A673 (cell line): ENCODE measurements around the gene PARPBP. TPM values are rescaled to one million over a fixed set of nuclear protein-coding genes. Genes with fewer than 3 reads are reported as not detected.
"Not testable (repeated sequence)": the region's sequence is repeated elsewhere in the genome, so short reads cannot be mapped to it uniquely, and the experiment has no call there.

ENCODE experiments used
- Bru-seq: library from RNA; stranded (reverse); fragments of 400-500 nt; gene quantifications from one replicate; lab custom pipeline; 2021; lab: Mats Ljungman, UMichigan
- BruChase-seq, 2 experiments: library from RNA; stranded (reverse); fragments of 400-500 nt; gene quantifications; one replicate each; lab custom pipeline; 2021; lab: Mats Ljungman, UMichigan
- BruUV-seq: library from RNA; stranded (reverse); fragments of 400-500 nt; replicated peaks from 2 replicates; lab custom pipeline; 2021; lab: Mats Ljungman, UMichigan
- CTCF ChIA-PET: fragments of 300-600 bp; sonication (Branson Sonifier 250); formaldehyde crosslinking; loops from one replicate; lab custom pipeline; 2022; ENCODE audit warnings: antibody characterized with exemption; lab: Charles Lee
- POLR2A ChIA-PET: fragments of 300-600 bp; sonication (Branson Sonifier 250); formaldehyde crosslinking; loops from one replicate; lab custom pipeline; 2022; ENCODE audit warnings: antibody characterized with exemption; ENCODE audit not compliant: low non-redundant PET; lab: Charles Lee
- DNase-seq: peaks from one replicate; pipeline ENCODE4 v3.0.0-alpha.2; 2015; ENCODE audit warnings: low spot score
- H3K27ac ChIP-seq: fragments of 200-600 bp; sonication (generic); 2 replicates; pipeline ENCODE4 v1.5.1; 2016; ENCODE audit warnings: mixed run types, low read depth, mild to moderate bottlenecking, mixed read lengths, antibody characterized with exemption, low read length; ENCODE audit not compliant: poor library complexity, severe bottlenecking
- H3K27me3 ChIP-seq: fragments of 200-600 bp; sonication (generic); replicated peaks from 2 replicates; pipeline ENCODE4 v1.6.1; 2017; ENCODE audit warnings: mixed run types, low read depth, mild to moderate bottlenecking, mixed read lengths, antibody characterized with exemption, low read length; ENCODE audit not compliant: insufficient read depth, poor library complexity
- H3K36me3 ChIP-seq: fragments of 200-600 bp; sonication (generic); 2 replicates; pipeline ENCODE4 v1.6.1; 2016; ENCODE audit warnings: mixed run types, mild to moderate bottlenecking, mixed read lengths, antibody characterized with exemption, low read length; ENCODE audit not compliant: insufficient read depth, poor library complexity, severe bottlenecking
- H3K4me1 ChIP-seq: fragments of 200-600 bp; sonication (generic); 2 replicates; pipeline ENCODE4 v1.6.1; 2017; ENCODE audit warnings: mixed run types, mild to moderate bottlenecking, mixed read lengths, antibody characterized with exemption, low read length; ENCODE audit not compliant: insufficient read depth, poor library complexity, severe bottlenecking
- H3K4me3 ChIP-seq: fragments of 200-600 bp; sonication (generic); 2 replicates; pipeline ENCODE4 v1.5.1; 2016; ENCODE audit warnings: low read depth, mixed run types, mild to moderate bottlenecking, mixed read lengths, low read length; ENCODE audit not compliant: poor library complexity, severe bottlenecking
- H3K9me3 ChIP-seq: fragments of 200-600 bp; sonication (generic); 2 replicates; pipeline ENCODE4 v1.6.1; 2016; ENCODE audit warnings: mixed run types, low read depth, mild to moderate bottlenecking, mixed read lengths, antibody characterized with exemption, low read length; ENCODE audit not compliant: poor library complexity, severe bottlenecking
- CTCF ChIP-seq: fragments of 300-800, 200-600 bp; sonication (generic); conservative IDR thresholded peaks from 2 replicates; pipeline ENCODE4 v1.5.1; 2017; ENCODE audit warnings: low read depth, mild to moderate bottlenecking, antibody characterized with exemption, low read length, moderate library complexity, mixed read lengths
- EZH2 ChIP-seq: fragments of 200-600 bp; sonication (generic); IDR thresholded peaks from 2 replicates; pipeline ENCODE4 v1.6.1; 2017; ENCODE audit warnings: borderline replicate concordance, low read depth, mild to moderate bottlenecking, mixed read lengths, antibody characterized with exemption, low read length; ENCODE audit not compliant: poor library complexity, severe bottlenecking
- intact Hi-C: fragments of 100-400 bp; cut with micrococcal nuclease; formaldehyde crosslinking; loops from one replicate; pipeline ENCODE4 v1.10.0; 2022; ENCODE audit not compliant: unreplicated experiment
- long read RNA-seq: library from polyadenylated mRNA; stranded (forward); transcript quantifications from one replicate; pipeline ENCODE4 v2.0.0, GENCODE V29; 2022
- total RNA-seq: library from RNA; stranded (reverse); gene quantifications from 2 replicates; pipeline ENCODE4 v1.2.3, GENCODE V29; 2021

PARPBP gene, protein sequence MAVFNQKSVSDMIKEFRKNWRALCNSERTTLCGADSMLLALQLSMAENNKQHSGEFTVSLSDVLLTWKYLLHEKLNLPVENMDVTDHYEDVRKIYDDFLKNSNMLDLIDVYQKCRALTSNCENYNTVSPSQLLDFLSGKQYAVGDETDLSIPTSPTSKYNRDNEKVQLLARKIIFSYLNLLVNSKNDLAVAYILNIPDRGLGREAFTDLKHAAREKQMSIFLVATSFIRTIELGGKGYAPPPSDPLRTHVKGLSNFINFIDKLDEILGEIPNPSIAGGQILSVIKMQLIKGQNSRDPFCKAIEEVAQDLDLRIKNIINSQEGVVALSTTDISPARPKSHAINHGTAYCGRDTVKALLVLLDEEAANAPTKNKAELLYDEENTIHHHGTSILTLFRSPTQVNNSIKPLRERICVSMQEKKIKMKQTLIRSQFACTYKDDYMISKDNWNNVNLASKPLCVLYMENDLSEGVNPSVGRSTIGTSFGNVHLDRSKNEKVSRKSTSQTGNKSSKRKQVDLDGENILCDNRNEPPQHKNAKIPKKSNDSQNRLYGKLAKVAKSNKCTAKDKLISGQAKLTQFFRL
- total RNA-seq: 37.8 and 43.0 TPM in 2 replicates
- Bru-seq, nascent RNA: percentile 88 among the genes with signal in this experiment
- BruChase-seq, experiment 1, labeled RNA remaining after a 2-hour chase: percentile 83 among the genes with signal in this experiment
- percentile 74 among the genes with signal in this experiment for BruChase-seq, experiment 2, labeled RNA remaining after a 6-hour chase
- long read RNA-seq, transcript PARPBP-209 (3 exons, 976 nt): minor isoform, 5 of 115 reads
- long read RNA-seq, transcript PARPBP-201 (11 exons, 3,014 nt): major isoform, 15 of 115 reads
- long read RNA-seq, partial matches to known transcripts: 4 of 115 reads
- long read RNA-seq, other reads (novel, unspliced or antisense): 90 of 115 reads

DNA sequence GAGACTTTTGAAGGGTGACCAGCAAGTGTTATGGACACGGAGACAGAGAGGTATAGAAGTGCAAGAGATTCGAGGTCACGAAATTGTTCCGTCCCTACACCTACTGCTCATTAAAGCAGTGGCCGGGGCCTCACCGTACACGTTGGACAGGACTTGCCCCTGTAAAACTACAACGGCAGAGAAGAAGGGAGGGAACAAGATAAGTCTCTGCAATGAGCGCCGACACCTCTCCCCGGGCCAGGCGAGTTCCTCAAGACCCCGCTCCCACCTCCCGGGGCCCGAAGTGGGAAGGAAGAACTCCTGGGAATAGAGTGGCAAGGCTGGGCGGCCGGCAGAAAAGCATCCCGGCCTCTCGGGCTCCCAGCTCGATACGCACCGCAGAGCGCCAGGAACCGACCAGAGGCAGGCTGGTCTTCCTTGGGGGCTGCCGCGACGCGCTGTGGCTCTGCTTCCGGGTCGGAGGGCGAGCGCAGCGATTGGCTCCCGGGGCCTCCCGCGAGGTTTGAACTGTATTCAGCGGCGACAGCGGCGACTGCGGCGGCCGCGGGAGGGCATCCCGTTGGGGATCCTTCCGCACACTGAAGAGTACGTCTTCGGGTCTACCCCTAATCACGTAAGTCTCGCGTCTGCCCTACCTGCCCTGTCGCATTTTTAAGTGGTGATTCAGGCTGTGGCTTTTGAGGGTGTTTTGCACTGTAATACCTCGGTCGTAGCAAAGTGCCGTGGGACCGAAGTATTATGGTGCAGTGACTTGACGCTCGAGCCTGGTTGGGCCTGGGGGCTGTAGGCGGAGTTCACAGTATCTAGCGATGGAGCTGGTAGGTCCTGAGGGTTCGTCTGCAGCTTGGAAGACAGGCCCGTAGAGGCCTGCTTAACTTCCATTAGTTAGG lies at the start of gene PARPBP, which contains the start of gene NUP37:
Gene PARPBP (plus strand): TSS at position 510 of the 890 bp plus-strand sequence. CDS start 3,706 bp downstream, outside the sequence.
Gene NUP37 (minus strand): TSS at position 441 of the 890 bp plus-strand sequence. CDS start 1,596 bp downstream, outside the sequence.
- no peaks in the 10 kb centered on the region for H3K9me3 ChIP-seq
- H3K4me1 ChIP-seq: peaks cover 8% of the 10 kb centered on the region
- no peaks in the 10 kb centered on the region for H3K27me3 ChIP-seq
- ChIA-PET POLR2A (interaction anchor here (0.6 kb wide), 1 partner anchor 1071 kb away, joined by 6 read pairs; no protein-coding TSS in a partner anchor), CTCF (interaction anchor here (1.0 kb wide), 1 partner anchor 365 kb away, joined by 3 read pairs; no protein-coding TSS in a partner anchor)
- peak within 1 kb of the TSS; percentile 92 for H3K27ac ChIP-seq
- peaks cover 25% of the 10 kb centered on the region for H3K36me3 ChIP-seq
- H3K4me3 ChIP-seq: peak within 1 kb of the TSS; percentile 91
- 0 out of 2 replicates have a peak, but pooled peaks have one; percentile 21 for TF ChIP-seq CTCF
- TF ChIP-seq EZH2: no peak
- peak; percentile 95 for DNase-seq
- intact Hi-C loops: no loop called here
- no TSS peak for BruUV-seq

DNA sequence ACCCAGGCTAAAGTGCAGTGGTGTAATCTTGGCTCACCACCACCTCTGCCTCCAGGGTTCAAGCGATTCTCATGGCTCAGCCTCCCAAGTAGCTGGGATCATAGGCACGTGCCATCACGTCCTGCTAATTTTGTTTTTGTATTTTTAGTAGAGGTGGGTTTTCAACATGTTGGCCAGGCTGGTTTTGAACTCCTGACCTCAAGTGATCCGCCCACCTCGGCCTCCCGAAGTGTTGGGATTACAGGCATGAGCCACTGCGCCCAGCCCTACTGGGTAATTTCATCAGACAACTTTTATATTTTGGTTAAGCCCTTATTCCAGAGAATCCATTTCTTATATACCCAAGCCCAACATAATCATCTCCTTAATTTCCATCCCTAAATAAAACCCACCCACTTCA lies 47.9 kb upstream of the PARPBP start:
- POLR2A ChIA-PET: not testable (repeated sequence)

DNA sequence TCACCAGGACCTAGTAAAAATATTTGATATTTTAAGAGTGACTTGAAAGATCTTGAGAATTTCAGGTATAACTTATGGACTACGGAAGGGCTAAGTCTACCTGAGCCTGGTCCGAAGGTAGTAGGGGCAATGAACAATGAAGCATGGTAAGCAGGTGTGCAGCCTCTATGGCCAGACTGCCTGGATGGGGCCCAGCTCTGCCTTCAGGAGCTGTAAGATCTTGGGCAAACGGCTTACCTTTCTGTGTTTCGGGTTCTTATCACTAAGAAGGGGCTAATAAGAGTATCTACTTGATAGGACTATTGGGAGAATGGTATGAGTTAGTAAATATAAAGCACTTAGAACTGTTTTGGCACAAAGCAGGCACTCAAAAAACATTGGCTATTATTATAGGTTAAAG lies 39.1 kb upstream of the PARPBP start:
- peaks cover 7% of the 10 kb centered on the region for H3K36me3 ChIP-seq
- no peaks in the 10 kb centered on the region for H3K9me3 ChIP-seq
- no TSS peak for BruUV-seq
- H3K27ac ChIP-seq: no peak overlapping the region
- H3K27me3 ChIP-seq: no peaks in the 10 kb centered on the region
- POLR2A ChIA-PET: no interaction called here
- H3K4me3 ChIP-seq: no peak overlapping the region
- no peaks in the 10 kb centered on the region for H3K4me1 ChIP-seq
- DNase-seq: no peak
- CTCF ChIA-PET: no interaction called here
- intact Hi-C loops: no loop called here
- no peak for TF ChIP-seq EZH2

More for the DNA sequence above, 47.9 kb upstream of the PARPBP start:
- BruUV-seq, H3K27me3 ChIP-seq, H3K4me1 ChIP-seq, H3K27ac ChIP-seq, H3K9me3 ChIP-seq, DNase-seq, CTCF ChIA-PET, H3K36me3 ChIP-seq, intact Hi-C loops, H3K4me3 ChIP-seq: not testable (repeated sequence)

- H3K4me1 ChIP-seq, H3K4me3 ChIP-seq, H3K36me3 ChIP-seq, H3K27me3 ChIP-seq, intact Hi-C loops, BruUV-seq, POLR2A ChIA-PET, H3K9me3 ChIP-seq, H3K27ac ChIP-seq, DNase-seq, CTCF ChIA-PET: not testable (repeated sequence)
Measured at GRCh38 chr12:102089228-102089835, 30.7 kb upstream of the PARPBP start.
